Hypothalamus (tissue), 51 donors: Measurements from ENCODE around the gene TAS1R3.

Source experiments
- DNase-seq, 51 donors: peaks; one replicate each; lab custom pipeline; 2025; lab: John Stamatoyannopoulos, UW

The TAS1R3 gene

DNA sequence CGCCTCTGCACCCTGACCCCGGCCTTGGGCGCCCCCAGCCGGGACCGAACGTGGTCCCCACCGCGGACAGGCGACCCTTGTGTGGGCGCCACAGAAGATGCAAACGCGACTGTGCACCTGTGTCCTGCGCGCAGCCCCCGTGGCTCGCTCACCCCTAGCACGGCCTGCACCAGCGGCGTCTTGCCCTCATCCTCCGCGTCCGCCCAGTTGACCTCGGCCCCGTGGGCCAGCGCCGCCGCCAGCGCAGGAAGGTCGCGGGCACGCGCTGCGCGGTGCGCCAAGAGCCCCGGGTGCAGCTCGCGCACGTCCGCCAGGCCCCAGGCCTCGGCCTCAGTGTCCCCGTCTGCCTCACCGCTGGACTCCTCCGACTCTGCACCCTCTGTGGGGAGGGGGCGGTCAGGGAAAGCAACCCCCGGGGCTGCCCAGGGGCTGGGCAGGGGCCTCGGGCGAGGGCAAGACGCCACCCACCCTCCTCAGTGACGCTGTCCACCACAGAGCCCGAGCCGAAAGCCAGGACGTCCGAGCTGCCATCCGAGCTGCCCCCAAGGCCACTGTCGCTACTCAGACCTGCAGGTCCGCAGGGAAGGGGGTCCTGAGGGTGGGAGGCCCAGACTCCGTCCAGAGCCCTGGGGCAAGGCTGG, 36.7 kb upstream of the TAS1R3 start:
- no peak for DNase-seq

DNA sequence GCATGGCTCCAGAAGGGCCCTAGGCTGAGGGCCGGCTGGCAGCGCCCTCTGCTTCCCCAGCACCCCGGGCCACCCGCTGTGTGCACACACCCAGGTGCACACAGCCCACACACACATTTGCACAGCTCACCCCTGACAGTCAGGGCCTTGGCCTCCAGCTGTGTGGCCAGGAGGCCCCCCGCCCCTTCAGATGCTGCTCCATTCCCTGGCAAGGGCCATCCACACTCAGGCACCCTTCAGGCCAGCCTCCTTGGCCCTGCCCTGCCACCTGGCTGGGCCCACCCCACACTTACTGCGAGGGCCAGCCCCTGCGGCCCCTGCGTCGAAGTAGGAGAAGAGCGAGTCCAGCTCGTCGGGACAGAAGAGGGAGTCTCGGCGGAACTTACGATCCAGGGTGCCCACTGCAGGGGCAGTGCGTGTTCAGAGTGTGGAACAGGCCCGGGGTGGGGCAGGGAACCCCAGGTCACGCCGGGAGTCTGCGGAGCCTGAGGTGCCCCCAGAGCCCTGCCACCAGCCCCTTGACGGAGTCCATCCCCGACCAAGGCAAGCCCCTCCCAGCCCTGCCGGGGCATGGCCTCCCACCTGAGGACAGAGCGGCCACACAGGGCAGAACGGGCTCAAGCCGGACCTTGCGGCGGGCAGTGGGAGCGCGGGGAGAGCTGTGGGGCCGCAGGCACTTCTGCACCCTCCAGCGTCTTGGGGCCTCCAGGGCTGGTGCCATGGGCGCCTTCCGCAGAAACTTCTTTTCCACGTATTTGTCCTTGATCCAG, 35.7 kb upstream of the TAS1R3 start:
- DNase-seq: no peak

DNA sequence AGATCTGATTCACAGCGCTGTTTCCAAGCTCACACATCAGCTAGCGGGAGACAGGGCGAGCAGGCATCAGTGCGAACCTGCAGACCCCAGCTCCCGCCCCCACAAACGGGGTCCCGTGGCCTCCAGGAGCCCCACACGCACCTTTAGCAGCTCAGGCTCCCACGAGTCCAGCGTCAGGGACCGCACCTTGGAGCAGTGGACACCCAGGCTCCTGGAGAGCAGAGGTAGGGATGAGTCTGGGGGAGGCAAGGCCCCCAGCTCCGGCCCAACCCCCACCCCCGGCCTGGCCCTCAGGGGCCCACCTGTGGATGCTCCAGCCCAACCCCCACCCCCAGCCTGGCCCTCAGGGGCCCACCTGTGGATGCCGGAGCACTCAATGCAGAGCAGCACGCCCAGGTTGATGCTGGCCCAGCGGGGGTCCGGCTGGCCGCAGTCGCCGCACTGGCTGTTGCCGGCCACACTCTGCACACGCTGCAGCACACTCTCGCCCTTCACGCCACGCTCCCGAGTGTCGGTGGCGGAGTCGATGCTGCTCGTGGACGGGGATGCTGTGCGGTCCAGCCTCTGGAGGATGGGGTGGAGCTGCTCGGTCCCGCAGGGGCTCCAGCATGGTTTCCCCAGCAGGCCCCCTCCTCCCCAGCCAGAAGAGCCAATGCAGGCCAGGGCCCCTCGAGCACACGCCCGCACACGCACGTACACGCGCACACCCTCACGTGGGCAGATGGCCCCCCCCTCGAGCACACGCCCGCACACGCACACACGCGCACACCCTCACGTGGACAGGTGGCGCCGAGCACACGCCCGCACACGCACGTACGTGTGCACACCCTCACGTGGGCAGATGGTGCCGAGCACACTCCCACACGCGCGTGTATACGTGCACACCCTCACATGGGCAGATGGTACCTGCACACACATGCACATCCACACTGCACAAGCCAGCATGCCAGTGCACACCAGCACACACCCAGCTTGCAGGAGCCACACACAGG, 34.7 kb upstream of the TAS1R3 start:
- no peak for DNase-seq

DNA sequence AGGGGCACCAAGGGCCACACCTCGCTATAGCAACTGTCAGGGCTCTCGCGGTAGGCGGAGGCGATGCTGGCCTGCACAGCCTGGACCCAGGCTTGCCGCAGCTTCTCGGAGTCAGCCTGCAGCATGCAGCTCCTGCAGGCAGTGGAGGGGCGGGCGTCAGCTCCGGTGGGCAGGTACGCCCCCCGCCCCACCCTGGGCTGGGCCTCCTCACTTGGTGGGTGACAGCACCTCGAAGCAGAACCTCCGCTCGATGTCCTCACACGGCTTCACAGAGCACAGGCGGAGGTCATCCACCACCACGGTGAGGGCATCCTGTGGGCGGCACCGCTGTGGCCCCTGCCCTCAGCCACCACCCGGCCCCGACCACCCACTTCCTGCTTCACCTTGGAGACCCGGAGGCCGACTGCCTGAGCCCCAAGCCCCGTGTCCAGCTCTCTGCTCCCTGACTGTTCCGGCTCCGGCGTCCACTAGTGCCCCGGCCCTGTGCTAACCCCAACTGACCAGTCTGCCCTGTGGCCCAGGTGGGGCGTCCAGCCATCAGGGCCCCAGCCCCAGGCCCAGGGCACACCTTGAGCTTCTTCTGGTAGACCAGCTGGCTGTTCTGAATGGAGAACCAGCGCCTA, 33.2 kb upstream of the TAS1R3 start:
- DNase-seq: no peak

DNA sequence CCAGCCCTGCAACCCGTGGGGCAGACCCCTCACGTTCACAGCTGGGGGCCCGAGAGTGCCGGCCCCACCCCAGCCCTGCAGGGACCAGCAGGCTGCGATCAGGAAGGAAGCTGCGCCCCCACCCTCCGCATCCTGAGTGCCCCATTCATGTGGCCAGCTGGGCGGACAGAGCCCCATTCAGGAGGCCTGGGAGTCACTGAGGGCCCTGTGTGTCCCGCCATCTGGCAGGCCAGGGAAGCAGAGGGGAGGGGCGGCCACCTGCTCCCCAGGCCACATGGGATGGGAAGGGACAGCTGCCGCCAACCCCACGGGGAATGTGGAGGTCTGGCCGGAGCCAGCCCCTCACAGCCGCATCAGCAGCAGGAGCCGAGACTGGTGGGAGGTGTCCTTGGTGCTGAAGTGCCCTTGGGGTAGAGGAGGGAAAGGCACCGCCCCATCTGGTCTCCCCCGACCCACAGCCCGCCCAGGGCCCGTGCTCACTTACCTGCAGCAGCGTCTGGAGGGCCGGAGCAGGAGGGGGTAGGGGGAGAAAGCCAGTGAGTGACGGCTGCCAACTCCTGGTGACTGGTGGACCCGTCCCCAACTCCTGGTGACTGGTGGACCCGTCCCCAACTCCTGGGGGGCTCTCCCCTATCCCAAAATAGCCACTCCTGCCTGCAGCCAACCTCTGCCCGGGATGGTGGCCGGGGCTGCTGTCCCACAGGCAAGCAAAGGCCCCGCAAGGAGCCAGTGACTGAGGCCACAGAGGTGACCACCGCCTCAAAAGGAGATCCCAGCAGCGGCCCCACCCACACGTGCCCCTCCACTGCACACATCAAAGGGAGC, 32.0 kb upstream of the TAS1R3 start:
- peak in 49 of 51 donors; percentile 17 to 97 (median 84) for DNase-seq

DNA sequence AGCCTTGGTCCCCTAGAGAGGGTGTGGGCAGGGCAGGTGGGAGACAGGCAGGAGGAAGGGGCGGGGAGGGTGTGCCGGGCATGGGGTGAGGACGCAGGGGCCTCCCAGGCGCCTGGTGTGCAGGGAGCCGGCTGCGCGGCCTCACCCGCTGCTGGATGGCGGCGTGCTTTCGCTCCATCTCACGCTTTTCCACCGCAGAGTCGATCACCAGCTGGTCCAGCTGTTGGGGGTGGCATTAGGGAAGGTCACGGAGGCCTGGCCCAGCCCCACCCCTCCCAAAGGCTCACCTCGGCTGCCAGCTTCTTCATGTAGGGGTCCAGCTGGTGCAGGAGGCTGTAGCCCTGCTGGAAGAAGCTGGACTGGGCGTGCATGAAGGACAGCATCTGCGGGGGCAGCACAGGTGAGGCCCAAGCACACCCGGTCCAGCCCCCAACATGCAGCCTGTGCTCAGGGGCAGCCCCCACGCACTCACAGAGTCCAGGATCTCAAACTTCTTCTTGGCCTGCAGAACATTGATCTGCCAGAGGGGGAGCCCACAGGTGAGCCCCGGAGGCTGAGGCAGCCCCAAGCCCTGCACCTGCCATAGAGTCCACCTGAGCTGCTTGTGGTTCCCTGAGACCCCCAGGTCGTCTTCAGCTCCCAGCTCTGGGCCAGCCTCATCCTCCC, 31.3 kb upstream of the TAS1R3 start:
- DNase-seq: peak in 1 of 51 donors; percentile 22

DNA sequence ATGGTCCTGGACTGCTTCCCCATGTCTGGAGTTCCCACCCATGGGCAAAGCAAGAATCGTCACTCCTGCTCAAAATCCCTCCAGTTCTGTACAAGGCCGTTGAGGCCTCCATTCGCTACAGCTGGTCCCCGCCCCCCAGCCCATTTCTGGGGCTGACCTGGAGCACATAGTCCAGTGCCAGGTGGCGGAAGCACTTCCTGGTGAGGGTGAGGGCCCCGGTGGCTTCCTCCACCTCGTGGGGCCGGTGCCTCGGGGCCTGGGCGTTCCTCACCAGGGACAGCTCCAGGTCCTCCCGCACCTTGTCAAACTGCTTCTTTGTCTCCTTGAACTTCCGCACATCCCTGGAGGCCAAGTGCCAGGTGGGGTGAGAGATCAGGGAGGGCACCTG, 30.7 kb upstream of the TAS1R3 start:
- DNase-seq: no peak

DNA sequence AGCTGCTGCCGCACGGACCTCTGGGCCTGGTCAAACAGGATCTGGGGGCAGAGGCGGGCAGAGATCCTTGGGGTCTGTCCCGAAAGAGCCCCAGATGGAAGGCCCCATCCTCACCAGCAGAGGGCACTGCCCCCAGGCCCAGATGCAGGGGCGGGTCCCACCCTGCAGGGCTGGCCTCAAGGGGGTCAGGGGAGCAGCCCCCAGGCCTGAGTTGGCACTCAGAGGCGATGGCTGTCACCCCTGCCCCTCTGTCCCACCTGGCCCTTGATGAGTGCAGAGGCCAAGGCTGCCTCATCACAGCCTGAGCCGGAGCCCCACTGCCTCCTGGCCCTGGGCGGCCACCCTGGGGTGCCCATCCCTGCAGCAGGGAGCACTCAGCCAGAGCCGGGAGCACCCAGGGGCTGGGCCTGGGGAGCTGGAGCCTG, 29.1 kb upstream of the TAS1R3 start:
- DNase-seq: no peak

DNA sequence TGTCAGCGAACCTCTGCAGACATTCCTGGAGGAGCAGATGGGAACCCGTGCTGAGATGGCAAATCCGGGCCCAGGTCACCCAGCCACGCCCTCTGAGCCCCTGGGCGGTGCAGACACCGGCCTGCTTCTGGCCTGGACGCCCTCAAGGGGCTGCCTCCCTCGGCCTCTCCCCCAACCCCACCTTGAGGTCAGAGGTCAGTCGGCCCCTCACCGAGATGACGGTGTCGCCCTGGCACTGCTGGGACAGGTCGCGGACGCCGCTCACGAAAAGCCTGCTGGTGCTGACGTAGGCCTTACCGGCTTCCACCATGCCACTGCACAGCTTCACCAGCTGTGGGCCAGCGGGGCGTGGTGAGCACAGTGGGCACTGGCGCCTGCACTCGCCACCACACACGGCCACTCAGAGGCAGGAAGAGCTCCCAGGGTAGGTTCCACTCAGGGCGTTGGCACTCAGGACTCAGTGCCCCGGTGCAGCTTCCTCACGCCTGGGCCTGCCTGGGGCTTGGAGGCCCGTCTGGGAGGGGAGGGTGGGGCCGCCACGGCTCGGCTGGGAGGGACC, 28.1 kb upstream of the TAS1R3 start:
- DNase-seq: peak in 3 of 51 donors; percentile 11 to 32 (median 17)

DNA sequence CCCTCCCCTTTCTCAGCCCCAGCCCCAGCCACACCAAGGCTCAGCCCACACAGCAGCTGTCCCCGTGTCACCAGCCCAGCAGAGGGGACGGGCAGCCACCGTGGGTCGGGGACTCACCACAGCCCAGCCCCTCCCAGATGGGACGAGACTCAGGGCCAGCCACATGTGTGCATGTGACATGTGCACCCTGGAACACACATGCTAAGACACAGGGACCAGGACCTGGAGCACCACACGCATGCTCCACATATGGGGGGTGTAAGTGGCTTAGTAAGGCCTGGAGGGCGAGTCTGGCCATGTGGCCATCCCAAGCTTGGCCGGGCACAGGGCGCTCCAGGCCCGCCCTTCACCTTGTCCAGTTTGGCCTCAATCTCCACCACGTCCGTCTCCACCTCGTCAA, 27.3 kb upstream of the TAS1R3 start:
- peak in 2 of 51 donors; percentile 17 to 30 for DNase-seq

DNA sequence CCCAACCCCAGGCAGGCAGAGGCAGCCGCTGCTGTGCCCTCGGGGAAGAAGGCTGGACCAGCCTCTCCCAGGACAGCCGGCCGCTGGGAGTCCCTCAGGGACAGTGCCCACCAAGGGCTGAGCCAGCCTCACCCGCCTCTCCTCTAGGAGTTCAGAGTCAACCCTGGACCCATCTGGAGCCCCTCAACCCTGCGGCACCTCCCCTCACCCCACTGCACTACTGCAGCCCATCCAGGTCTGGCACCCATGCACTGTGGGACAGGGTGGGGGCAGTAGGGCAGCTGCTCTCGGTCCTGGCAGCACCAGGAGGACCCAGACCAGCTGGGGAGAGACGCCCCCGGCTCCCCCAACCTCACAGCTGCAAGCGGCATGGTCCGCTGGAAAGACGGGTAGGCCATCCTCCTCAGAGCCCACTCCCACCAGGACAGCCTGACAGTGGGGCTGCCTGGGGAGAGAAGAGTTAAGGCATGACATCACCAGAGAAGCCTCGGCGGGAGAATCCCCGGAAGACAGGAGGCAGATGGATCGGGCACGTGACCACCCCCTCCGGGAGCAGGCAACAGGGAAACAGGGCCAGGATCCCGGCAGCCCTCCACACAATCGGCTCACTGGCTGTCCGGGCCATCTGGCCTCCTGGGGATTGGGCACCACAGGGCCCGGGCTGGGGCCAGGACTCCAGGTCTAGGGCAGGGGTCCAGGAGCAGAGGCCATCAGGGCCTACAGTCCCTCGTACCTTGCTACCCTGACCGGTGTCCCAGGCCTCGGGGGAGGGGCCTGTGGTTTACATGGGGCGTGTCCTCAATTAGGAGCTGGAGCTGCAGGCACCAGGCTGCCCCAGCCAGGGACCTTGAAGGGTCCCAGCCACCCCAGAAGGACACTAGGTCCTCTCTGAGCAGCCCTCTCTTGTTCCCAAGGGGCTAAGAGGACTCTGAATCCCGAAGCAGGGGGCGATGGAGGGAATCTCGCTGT, 26.5 kb upstream of the TAS1R3 start:
- peak; percentile 42 to 96 (median 86) for DNase-seq

DNA sequence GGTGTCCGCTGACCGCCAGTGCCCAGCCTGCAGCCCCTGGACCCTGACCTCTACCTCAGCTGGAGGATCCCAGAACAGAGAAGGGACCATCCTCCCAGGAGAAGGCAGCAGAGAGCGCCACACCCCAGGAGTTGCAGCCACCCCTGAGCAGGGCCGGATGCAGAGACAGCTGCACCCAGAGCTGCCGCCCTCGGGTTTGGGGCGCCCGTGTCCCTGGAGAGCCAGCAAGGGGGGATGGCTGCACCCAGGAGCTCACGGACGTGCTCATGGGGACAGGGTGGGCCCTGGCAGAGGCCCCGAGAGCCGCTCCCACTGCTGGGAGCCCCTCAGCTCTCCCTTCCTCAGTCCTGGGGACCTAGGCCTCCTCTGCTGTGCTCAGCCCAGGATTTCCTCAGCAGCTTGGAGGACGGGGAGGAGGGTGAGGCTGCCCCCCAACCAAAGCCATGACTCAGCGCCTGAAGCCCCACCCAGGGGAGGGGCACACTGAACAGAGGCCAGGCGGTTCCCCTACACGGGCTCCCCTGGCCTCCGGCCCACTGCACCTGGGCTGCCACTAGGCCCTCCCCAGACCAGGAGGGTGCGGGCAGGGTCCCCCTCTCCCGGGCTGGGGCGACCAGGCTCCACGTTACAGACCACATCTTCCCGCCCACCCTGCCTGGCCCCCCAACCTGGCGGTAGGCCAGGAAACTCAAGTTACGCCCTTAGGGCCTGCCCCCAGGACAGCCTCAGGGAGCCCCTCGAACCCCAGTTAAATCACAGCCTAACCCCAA, 25.6 kb upstream of the TAS1R3 start:
- peak in 21 of 51 donors; percentile 17 to 66 (median 34) for DNase-seq

DNA sequence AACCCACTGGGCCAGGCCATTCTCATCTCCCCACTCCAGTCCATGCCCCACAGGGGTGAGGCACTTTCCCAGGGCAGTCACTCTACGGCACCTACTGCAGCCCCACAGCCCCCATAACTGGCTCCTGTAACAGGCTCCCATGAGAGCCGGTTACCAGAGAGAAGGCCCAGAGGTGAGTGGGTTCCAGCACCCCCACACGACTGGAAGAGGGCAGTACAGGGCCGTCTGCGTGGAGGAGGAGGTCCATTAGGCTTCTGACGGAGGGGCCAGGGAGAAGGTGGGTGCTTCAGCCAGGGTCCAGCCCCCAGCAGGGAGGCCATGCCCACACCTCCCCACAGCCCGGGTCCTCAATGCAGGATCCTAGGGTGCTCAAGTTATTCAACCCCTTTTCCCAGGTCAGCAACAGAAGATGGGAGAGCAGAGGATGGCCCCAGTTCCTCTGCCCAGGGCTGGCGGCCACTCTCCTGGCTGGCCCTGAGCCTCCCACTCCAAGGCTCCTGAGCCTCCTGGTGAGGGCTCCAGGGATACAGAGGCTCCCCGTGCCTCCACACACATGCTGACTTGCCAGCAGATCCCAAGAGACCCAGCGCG, 24.9 kb upstream of the TAS1R3 start:
- DNase-seq: peak in 1 of 51 donors; percentile 20

DNA sequence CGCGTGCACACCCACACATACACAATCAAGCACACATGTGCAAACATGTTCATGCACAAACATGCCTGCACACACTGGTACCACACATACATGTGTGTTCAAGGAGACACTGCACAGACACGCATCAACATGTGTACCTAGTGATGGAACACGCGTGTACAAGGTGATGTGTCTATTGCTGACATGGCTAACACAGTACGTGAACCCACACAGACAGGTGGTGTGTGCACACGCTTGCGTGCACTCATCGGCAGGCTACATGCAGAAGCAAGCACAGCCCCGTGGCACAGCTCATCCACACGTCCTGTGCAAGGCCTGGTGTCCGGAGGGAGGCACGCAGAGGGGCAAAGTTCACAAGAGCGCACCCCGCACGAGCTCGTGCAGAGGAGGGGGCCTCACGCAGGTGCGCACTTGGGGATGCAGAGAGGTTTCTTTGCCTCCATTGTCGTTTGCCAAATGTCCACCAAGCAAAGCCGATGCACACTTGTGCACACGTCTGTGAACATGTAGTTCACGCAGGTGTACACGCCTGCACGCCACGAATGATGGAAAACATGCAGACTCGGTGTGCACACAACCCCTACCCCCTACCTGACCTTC, 24.3 kb upstream of the TAS1R3 start:
- DNase-seq: peak in 1 of 51 donors; percentile 51

DNA sequence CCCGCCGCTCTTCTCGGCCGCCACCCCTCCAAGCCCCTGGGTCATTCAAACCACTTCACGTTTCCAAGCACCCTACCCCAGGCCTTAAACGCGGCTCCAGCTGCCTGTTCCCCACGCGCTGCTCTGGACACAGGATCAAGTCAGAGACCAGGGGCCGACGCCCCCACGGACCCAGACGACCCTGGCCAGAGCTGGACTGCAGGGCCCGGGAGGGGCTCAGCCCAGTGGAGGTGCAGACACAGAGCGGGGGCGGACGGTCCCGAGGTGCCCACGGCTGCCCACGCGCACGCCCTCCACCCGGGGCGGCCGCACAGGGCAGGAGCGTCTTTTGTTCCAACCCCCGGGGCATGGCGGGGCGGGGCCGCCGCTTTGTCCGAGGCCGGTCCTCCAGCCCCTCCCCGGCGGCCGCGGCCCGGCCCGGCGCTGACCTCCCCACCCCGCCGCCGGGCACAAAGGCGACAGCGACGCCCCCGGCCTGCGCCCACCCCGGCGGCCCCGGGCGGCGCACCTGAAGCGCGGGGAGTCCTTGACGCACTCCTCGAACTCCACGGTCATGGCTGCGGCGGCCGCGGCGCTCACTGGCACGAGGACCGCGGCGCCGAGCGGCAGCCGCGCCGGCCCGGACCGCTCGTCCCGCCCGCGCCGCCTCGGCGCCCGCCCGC, 23.7 kb upstream of the TAS1R3 start:
- peak in 6 of 51 donors; percentile 43 to 64 (median 52) for DNase-seq
